Calu3 (cell line): Measurements from ENCODE around the gene ICAM2. TPM values are rescaled to one million over a fixed set of nuclear protein-coding genes. Genes with fewer than 3 reads are reported as not detected.

Source experiments
- BruUV-seq: library from RNA; stranded (reverse); fragments of 400-500 nt; replicated peaks from 2 replicates; lab custom pipeline; 2021; lab: Mats Ljungman, UMichigan
- CTCF ChIA-PET: fragments of 300-600 bp; sonication (Branson Sonifier 250); formaldehyde crosslinking; loops from one replicate; lab custom pipeline; 2022; ENCODE audit warnings: antibody characterized with exemption; lab: Charles Lee
- DNase-seq: peaks from one replicate; pipeline ENCODE4 v3.0.0; 2022
- H3K27ac Mint-ChIP-seq: one replicate; pipeline ENCODE4 v1.8.0; 2022; ENCODE audit warnings: mixed read lengths; ENCODE audit not compliant: unreplicated experiment
- H3K27me3 Mint-ChIP-seq: one replicate; pipeline ENCODE4 v1.8.0; 2022; ENCODE audit warnings: mixed read lengths; ENCODE audit not compliant: unreplicated experiment
- H3K36me3 Mint-ChIP-seq: one replicate; pipeline ENCODE4 v1.8.0; 2022; ENCODE audit warnings: mild to moderate bottlenecking, moderate library complexity, mixed read lengths; ENCODE audit not compliant: insufficient read depth, unreplicated experiment
- H3K4me1 Mint-ChIP-seq: one replicate; pipeline ENCODE4 v1.8.0; 2022; ENCODE audit warnings: mild to moderate bottlenecking, low read depth, mixed read lengths; ENCODE audit not compliant: unreplicated experiment
- H3K4me3 Mint-ChIP-seq: one replicate; pipeline ENCODE4 v1.8.0; 2022; ENCODE audit warnings: mild to moderate bottlenecking, low read depth, moderate library complexity, mixed read lengths; ENCODE audit not compliant: unreplicated experiment
- H3K9me3 Mint-ChIP-seq: one replicate; pipeline ENCODE4 v1.8.0; 2022; ENCODE audit warnings: low read depth, mixed read lengths; ENCODE audit not compliant: unreplicated experiment
- CTCF ChIP-seq: fragments of 200-600 bp; IDR thresholded peaks from one replicate; pipeline ENCODE4 v1.8.0; 2022; ENCODE audit warnings: antibody characterized with exemption; ENCODE audit not compliant: unreplicated experiment
- intact Hi-C: fragments of 100-400 bp; cut with micrococcal nuclease; formaldehyde crosslinking; loops from one replicate; pipeline ENCODE4 v1.10.0; 2022; ENCODE audit not compliant: unreplicated experiment
- total RNA-seq: library from RNA; stranded (reverse); gene quantifications from 2 replicates; pipeline ENCODE4 v1.2.3, GENCODE V29; 2022

Gene ICAM2
- total RNA-seq, 1 experiment from 2014 or later: 4.4 TPM

DNA sequence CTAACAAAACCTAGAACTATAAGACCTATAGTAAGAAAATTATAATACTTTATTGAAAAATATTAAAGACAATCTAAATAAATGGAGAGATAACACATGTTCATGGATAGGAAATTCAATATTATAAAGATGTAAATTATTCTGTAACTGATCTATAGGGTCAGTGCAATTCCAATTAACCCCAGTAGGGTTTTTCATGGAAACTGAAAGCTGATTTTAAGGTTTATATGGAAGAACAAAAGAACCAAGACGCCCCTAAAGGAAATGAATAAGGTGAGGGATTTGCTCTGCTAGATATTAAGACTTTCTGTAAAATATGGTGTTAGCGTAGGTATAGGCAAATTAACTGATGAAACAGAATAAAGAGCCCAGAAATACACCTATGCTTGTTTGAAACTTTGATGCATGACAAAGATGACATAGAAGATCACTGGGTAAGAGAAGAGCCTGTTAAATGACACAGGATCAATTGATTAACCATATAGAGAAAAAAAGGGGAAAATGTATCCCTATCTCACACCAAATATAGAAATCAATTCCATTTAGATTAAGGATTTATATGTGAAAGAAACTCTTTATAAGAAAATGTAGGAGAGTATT is 3.0 kb downstream of the ICAM2 start:
- H3K9me3 Mint-ChIP-seq: no peaks in the 10 kb centered on the region
- TF ChIP-seq CTCF: peak; percentile 35
- no peaks in the 10 kb centered on the region for H3K27me3 Mint-ChIP-seq
- intact Hi-C loops: no loop called here
- CTCF ChIA-PET: interaction anchor here (0.6 kb wide), 1 partner anchor 1567 kb away, joined by 9 read pairs; no protein-coding TSS in a partner anchor
- H3K27ac Mint-ChIP-seq: no peak overlapping the region
- BruUV-seq: no TSS peak
- DNase-seq: no peak
- peaks cover 13% of the 10 kb centered on the region for H3K4me1 Mint-ChIP-seq
- no peak overlapping the region for H3K4me3 Mint-ChIP-seq
- H3K36me3 Mint-ChIP-seq: no peaks in the 10 kb centered on the region

DNA sequence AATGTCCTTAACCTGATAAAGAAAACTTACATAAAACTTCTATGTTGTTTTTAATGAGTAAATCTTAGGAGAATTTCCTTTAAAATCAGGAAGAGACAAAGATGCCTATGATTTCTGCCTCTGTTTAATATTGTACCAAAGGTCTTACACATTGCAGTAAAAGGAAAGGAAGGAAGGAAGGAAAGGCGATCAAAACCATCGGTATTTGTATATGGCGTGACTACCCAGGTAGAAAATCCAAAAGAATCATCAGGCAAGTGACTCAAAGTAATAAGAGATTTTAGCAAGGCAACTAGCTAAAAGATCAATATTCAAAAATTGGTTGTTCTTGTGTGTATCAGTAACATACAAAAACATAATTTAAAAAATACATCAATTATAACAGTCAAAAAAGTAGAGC is 3.5 kb downstream of the ICAM2 start:
- no TSS peak for BruUV-seq
- intact Hi-C loops: no loop called here
- H3K27me3 Mint-ChIP-seq: no peaks in the 10 kb centered on the region
- no peak overlapping the region for H3K4me3 Mint-ChIP-seq
- no peaks in the 10 kb centered on the region for H3K36me3 Mint-ChIP-seq
- H3K9me3 Mint-ChIP-seq: no peaks in the 10 kb centered on the region
- CTCF ChIA-PET: interaction anchor here (0.6 kb wide), 1 partner anchor 1567 kb away, joined by 9 read pairs; no protein-coding TSS in a partner anchor
- TF ChIP-seq CTCF: no peak
- H3K4me1 Mint-ChIP-seq: peaks cover 13% of the 10 kb centered on the region
- H3K27ac Mint-ChIP-seq: no peak overlapping the region
- no peak for DNase-seq

DNA sequence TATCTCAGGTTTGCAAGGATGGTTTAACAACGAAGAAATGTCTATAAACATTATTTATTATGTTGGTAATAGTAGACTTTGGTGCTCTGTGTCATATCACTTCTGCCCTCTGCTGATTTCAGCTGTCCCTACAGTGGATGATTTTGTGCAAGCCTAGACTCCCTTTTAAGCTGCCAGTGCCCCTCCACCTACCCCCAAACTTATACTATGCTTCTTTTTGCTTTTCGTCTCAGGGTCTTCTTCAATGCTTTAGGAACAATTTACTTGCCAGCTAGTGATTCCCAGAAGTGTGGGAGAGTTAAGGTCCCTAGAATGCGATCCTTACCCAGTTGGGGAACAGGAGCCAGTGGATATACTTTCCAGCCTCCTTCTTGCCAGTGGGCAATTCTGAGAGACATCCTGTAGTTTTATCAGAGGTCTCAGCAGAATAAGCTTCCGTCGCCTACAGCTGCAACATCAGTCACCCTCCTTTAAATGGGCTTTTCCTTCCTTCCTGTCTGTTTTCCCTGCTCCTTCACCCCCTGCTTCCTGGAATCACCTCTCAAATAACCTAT is 4.1 kb downstream of the ICAM2 start:
- no peak for TF ChIP-seq CTCF
- H3K27me3 Mint-ChIP-seq: no peaks in the 10 kb centered on the region
- no peak overlapping the region for H3K27ac Mint-ChIP-seq
- H3K4me3 Mint-ChIP-seq: no peak overlapping the region
- no TSS peak for BruUV-seq
- intact Hi-C loops: no loop called here
- CTCF ChIA-PET: no interaction called here
- no peak for DNase-seq
- H3K4me1 Mint-ChIP-seq: peaks cover 13% of the 10 kb centered on the region
- no peaks in the 10 kb centered on the region for H3K9me3 Mint-ChIP-seq
- no peaks in the 10 kb centered on the region for H3K36me3 Mint-ChIP-seq

- CTCF ChIA-PET: no interaction called here
- DNase-seq: no peak
- BruUV-seq: no TSS peak
- Mint-ChIP-seq H3K4me1 (peaks cover 13% of the 10 kb centered on the region), H3K27me3 (no peaks in the 10 kb centered on the region), H3K4me3 (no peak overlapping the region), H3K27ac (no peak overlapping the region), H3K36me3 (no peaks in the 10 kb centered on the region), H3K9me3 (no peaks in the 10 kb centered on the region)
- no peak for TF ChIP-seq CTCF
- intact Hi-C loops: no loop called here
Measured at GRCh38 chr17:64015447-64015846, 5.0 kb downstream of the ICAM2 start.
